ENCODE measurements around the gene SPHK2. TPM values are rescaled to one million over a fixed set of nuclear protein-coding genes. Genes with fewer than 3 reads are reported as not detected.

SPHK2 gene
- total RNA-seq, 2 donors from 2014 or later = 25.7 to 40.4 TPM

- DNase-seq (ENCODE audit: low spot score in 2 of 2) = no peak
- no peaks in the 10 kb centered on the region for H3K36me3 Mint-ChIP-seq
- no peak for ATAC-seq
- H3K9me3 Mint-ChIP-seq = no peaks in the 10 kb centered on the region
- H3K27ac Mint-ChIP-seq = no peak overlapping the region
Measured at GRCh38 chr19:48658483-48658882, 39.2 kb downstream of the SPHK2 start.

GRCh38 chr19:48659768-48660167 is 40.5 kb downstream of the SPHK2 start:
- no peaks in the 10 kb centered on the region for H3K9me3 Mint-ChIP-seq
- H3K36me3 Mint-ChIP-seq = no peaks in the 10 kb centered on the region
- H3K27ac Mint-ChIP-seq = no peak overlapping the region
- ATAC-seq (no peak), DNase-seq (ENCODE audit: low spot score in 2 of 2) (no peak)

GRCh38 chr19:48660852-48661710 is 41.8 kb downstream of the SPHK2 start:
- peak; percentile 95 to 96 for ATAC-seq
- peak overlapping the region; percentile 86 to 88 for H3K27ac Mint-ChIP-seq
- no peaks in the 10 kb centered on the region for H3K9me3 Mint-ChIP-seq

GRCh38 chr19:48661711-48662090 is 42.4 kb downstream of the SPHK2 start:
- H3K9me3 Mint-ChIP-seq = no peaks in the 10 kb centered on the region
- H3K36me3 Mint-ChIP-seq = no peaks in the 10 kb centered on the region
- DNase-seq (ENCODE audit: low spot score in 2 of 2) = no peak
- no peak overlapping the region for H3K27ac Mint-ChIP-seq
- ATAC-seq = no peak

More at GRCh38 chr19:48660852-48661710, 41.8 kb downstream of the SPHK2 start:
- no peaks in the 10 kb centered on the region for H3K36me3 Mint-ChIP-seq
- DNase-seq (ENCODE audit: low spot score in 2 of 2) = peak; percentile 77 to 80

- no peak for ATAC-seq
- H3K36me3 Mint-ChIP-seq = no peaks in the 10 kb centered on the region
- H3K9me3 Mint-ChIP-seq = peaks cover 0 to 1% of the 10 kb centered on the region in 2 donors
- H3K27ac Mint-ChIP-seq = no peak overlapping the region
- no peak for DNase-seq (ENCODE audit: low spot score in 2 of 2)
Measured at GRCh38 chr19:48663667-48664066, 44.4 kb downstream of the SPHK2 start.

GRCh38 chr19:48664476-48664875 is 45.2 kb downstream of the SPHK2 start:
- ATAC-seq = no peak
- no peaks in the 10 kb centered on the region for H3K36me3 Mint-ChIP-seq
- H3K9me3 Mint-ChIP-seq = peaks cover 0 to 5% of the 10 kb centered on the region in 2 donors
- H3K27ac Mint-ChIP-seq = no peak overlapping the region
- DNase-seq (ENCODE audit: low spot score in 2 of 2) = no peak

- DNase-seq (ENCODE audit: low spot score in 2 of 2) (no peak), ATAC-seq (no peak)
- Mint-ChIP-seq H3K36me3 (no peaks in the 10 kb centered on the region), H3K27ac (no peak overlapping the region), H3K9me3 (peaks cover 0 to 10% of the 10 kb centered on the region in 2 donors)
Measured at GRCh38 chr19:48665786-48666185, 46.5 kb downstream of the SPHK2 start.

- H3K27ac Mint-ChIP-seq = no peak overlapping the region
- ATAC-seq (no peak), DNase-seq (ENCODE audit: low spot score in 2 of 2) (no peak)
- no peaks in the 10 kb centered on the region for H3K36me3 Mint-ChIP-seq
- H3K9me3 Mint-ChIP-seq = peaks cover 0 to 10% of the 10 kb centered on the region in 2 donors
Measured at GRCh38 chr19:48668332-48668731, 49.0 kb downstream of the SPHK2 start.

GRCh38 chr19:48668761-48669160 is 49.5 kb downstream of the SPHK2 start:
- ATAC-seq = no peak
- H3K36me3 Mint-ChIP-seq = no peaks in the 10 kb centered on the region
- DNase-seq (ENCODE audit: low spot score in 2 of 2) = no peak
- no peak overlapping the region for H3K27ac Mint-ChIP-seq
- peaks cover 0 to 10% of the 10 kb centered on the region in 2 donors for H3K9me3 Mint-ChIP-seq

GRCh38 chr19:48669903-48670668 is 50.8 kb downstream of the SPHK2 start:
- Mint-ChIP-seq H3K36me3 (no peaks in the 10 kb centered on the region), H3K9me3 (peaks cover 0 to 10% of the 10 kb centered on the region in 2 donors), H3K27ac (no peak overlapping the region)
- ATAC-seq = peak in 1 of 2 donors; percentile 34
- DNase-seq (ENCODE audit: low spot score in 2 of 2) = no peak

GRCh38 chr19:48670699-48671445 is 51.6 kb downstream of the SPHK2 start:
- DNase-seq (ENCODE audit: low spot score in 2 of 2) (no peak), ATAC-seq (no peak)
- Mint-ChIP-seq H3K9me3 (peaks cover 0 to 10% of the 10 kb centered on the region in 2 donors), H3K36me3 (no peaks in the 10 kb centered on the region), H3K27ac (no peak overlapping the region)

GRCh38 chr19:48671446-48671995 is 52.2 kb downstream of the SPHK2 start:
- no peaks in the 10 kb centered on the region for H3K36me3 Mint-ChIP-seq
- no peak overlapping the region for H3K27ac Mint-ChIP-seq
- H3K9me3 Mint-ChIP-seq = peaks cover 0 to 10% of the 10 kb centered on the region in 2 donors
- DNase-seq (ENCODE audit: low spot score in 2 of 2) = no peak
- no peak for ATAC-seq

- no peak for ATAC-seq
Measured at GRCh38 chr19:48672994-48673393, 53.7 kb downstream of the SPHK2 start, which contains the start of gene NTN5. Gene NTN5, minus strand, starts transcription at chr19:48673017. Its CDS starts 2,031 bp downstream, at chr19:48670986.

GRCh38 chr19:48673436-48674100 is 54.3 kb downstream of the SPHK2 start:
- DNase-seq (ENCODE audit: low spot score in 2 of 2) (no peak), ATAC-seq (no peak)
- H3K9me3 Mint-ChIP-seq = peaks cover 0 to 10% of the 10 kb centered on the region in 2 donors

More at GRCh38 chr19:48672994-48673393, 53.7 kb downstream of the SPHK2 start, which contains the start of gene NTN5:
- Mint-ChIP-seq H3K9me3 (peaks cover 0 to 10% of the 10 kb centered on the region in 2 donors), H3K36me3 (no peaks in the 10 kb centered on the region), H3K27ac (no peak within 1 kb of the TSS)
- DNase-seq (ENCODE audit: low spot score in 2 of 2) = no peak

GRCh38 chr19:48674216-48674809 is 55.0 kb downstream of the SPHK2 start:
- H3K36me3 Mint-ChIP-seq = no peaks in the 10 kb centered on the region
- H3K9me3 Mint-ChIP-seq = peaks cover 0 to 5% of the 10 kb centered on the region in 2 donors
- DNase-seq (ENCODE audit: low spot score in 2 of 2) (no peak), ATAC-seq (no peak)
- no peak overlapping the region for H3K27ac Mint-ChIP-seq

More at GRCh38 chr19:48673436-48674100, 54.3 kb downstream of the SPHK2 start:
- Mint-ChIP-seq H3K36me3 (no peaks in the 10 kb centered on the region), H3K27ac (no peak overlapping the region)

All from activated naive CD4-positive, alpha-beta T cell treated with anti-CD3 and anti-CD28 coated beads, Interleukin-2, amount 50 U/mL, for 72 hours (primary cell).